ENCODE data around the gene ZNF304. TPM values are rescaled to one million over a fixed set of nuclear protein-coding genes. Genes with fewer than 3 reads are reported as not detected.

Gene ZNF304
- total and polyA plus RNA-seq, 2 of the 13 experiments (the other 11 are each of a cell fraction or from before 2014, with no cell fraction given), result 3.4 to 8.0 TPM

DNA sequence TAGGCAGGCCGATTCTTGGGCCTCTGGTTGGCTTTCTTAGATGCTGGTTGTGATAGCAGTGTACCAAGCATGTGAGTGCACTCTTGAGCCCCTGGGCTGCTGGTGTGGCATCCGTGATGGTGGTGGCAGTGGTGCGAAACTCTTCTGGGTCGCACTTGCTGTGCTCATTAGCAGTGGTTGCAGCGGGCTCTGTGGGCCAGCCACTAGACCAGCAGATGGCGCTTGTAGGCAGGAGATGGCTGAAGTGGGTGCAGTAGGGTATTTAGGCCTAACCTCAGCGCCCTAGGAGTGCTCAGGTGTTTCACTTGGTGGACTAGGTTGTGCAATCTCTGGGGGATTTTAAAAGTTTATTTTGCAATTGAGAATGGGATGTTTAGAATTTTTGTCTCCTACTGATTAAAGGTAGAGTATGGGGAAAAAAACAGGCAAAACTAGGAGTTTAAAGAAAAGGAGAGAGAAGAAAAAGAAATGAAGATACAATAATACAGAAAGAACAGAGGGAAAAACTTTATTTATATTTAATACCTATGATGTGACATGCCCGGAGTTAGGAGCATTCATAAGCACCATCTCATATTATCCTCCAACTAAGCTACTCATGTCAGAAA is 55.5 kb downstream of the ZNF304 start (continued):
- peak; percentile 84 for TF ChIP-seq CEBPB (IDR thresholded peaks at IDR 0.05; ENCODE audit: borderline replicate concordance, low read depth, low read length)
- TF ChIP-seq MIER3 (CRISPR knock-in tag; IDR thresholded peaks at IDR 0.05; ENCODE audit: borderline replicate concordance), result peak; percentile 65; the same call in 1 of the 2 replicates
- TF ChIP-seq, protein P1, sequence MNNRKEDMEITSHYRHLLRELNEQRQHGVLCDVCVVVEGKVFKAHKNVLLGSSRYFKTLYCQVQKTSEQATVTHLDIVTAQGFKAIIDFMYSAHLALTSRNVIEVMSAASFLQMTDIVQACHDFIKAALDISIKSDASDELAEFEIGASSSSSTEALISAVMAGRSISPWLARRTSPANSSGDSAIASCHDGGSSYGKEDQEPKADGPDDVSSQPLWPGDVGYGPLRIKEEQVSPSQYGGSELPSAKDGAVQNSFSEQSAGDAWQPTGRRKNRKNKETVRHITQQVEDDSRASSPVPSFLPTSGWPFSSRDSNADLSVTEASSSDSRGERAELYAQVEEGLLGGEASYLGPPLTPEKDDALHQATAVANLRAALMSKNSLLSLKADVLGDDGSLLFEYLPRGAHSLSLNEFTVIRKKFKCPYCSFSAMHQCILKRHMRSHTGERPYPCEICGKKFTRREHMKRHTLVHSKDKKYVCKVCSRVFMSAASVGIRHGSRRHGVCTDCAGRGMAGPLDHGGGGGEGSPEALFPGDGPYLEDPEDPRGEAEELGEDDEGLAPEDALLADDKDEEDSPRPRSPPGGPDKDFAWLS (CRISPR knock-in tag; IDR thresholded peaks at IDR 0.05; ENCODE audit: borderline replicate concordance), result no peak
- TF ChIP-seq ARID4A (CRISPR knock-in tag; IDR thresholded peaks at IDR 0.05; ENCODE audit: borderline replicate concordance), result no peak; the same call in 1 of the 2 replicates
- TF ChIP-seq ZNF253 (CRISPR knock-in tag; IDR thresholded peaks at IDR 0.05; ENCODE audit: borderline replicate concordance), result no peak
- no peak for TF ChIP-seq POLR2AphosphoS5 (IDR thresholded peaks at IDR 0.05; ENCODE audit: low read depth, low read length)
- TF ChIP-seq ZBTB20 (CRISPR knock-in tag; IDR thresholded peaks at IDR 0.05; ENCODE audit: borderline replicate concordance, low read depth), result no peak
- TF ChIP-seq ZNF713 (CRISPR knock-in tag; IDR thresholded peaks at IDR 0.05), result no peak
- TF ChIP-seq ZC3H4 (CRISPR knock-in tag; IDR thresholded peaks at IDR 0.05; ENCODE audit: borderline replicate concordance), result no peak
- no peak for TF ChIP-seq ZNF792 (CRISPR knock-in tag; IDR thresholded peaks at IDR 0.05)
- no peak for TF ChIP-seq NFE2L1 (CRISPR knock-in tag; IDR thresholded peaks at IDR 0.05; ENCODE audit: borderline replicate concordance)
- no peak for TF ChIP-seq JARID2 (CRISPR knock-in tag; IDR thresholded peaks at IDR 0.05; ENCODE audit: insufficient replicate concordance)
- no peak for TF ChIP-seq HMGA1 (CRISPR knock-in tag; conservative IDR thresholded peaks at IDR 0.05)
- TF ChIP-seq ZNF432 (CRISPR knock-in tag; IDR thresholded peaks at IDR 0.05; ENCODE audit: borderline replicate concordance), result no peak
- no peak for TF ChIP-seq HNRNPLL (IDR thresholded peaks at IDR 0.05; ENCODE audit: low read depth, low read length, poor library complexity, severe bottlenecking)
- peak; percentile 88; the same call in 1 of the 2 replicates for TF ChIP-seq ZBED4 (CRISPR knock-in tag; IDR thresholded peaks at IDR 0.05; ENCODE audit: borderline replicate concordance)
- TF ChIP-seq PRMT3 (CRISPR knock-in tag; IDR thresholded peaks at IDR 0.05; ENCODE audit: borderline replicate concordance, low read depth), result no peak
- TF ChIP-seq SNAI1 (CRISPR knock-in tag; IDR thresholded peaks at IDR 0.05; ENCODE audit: borderline replicate concordance), result no peak
- TF ChIP-seq GATAD2A (CRISPR knock-in tag; IDR thresholded peaks at IDR 0.05), result peak; percentile 63
- no peak for TF ChIP-seq ZEB1 (IDR thresholded peaks at IDR 0.05; ENCODE audit: insufficient replicate concordance, low read depth)

All from HepG2 (cell line).